Mesendoderm (in vitro differentiated cells): ENCODE data around the gene SLC11A1.

Experiments
- DNase-seq: peaks from one replicate; pipeline ENCODE4 v3.0.0; 2013
- H2AK5ac ChIP-seq: 2 replicates; pipeline ENCODE4 v1.6.1; 2013; ENCODE audit warnings: low read length, inconsistent platforms
- H2BK120ac ChIP-seq: 2 replicates; pipeline ENCODE4 v1.6.1; 2013; ENCODE audit warnings: low read depth, mild to moderate bottlenecking, low read length, moderate library complexity, mixed read lengths
- H2BK15ac ChIP-seq: replicated peaks from 2 replicates; pipeline ENCODE4 v1.6.1; 2013; ENCODE audit warnings: low read depth, mild to moderate bottlenecking, moderate library complexity
- H2BK5ac ChIP-seq: 2 replicates; pipeline ENCODE4 v1.6.1; 2013; ENCODE audit warnings: low read length, inconsistent platforms
- H3K18ac ChIP-seq: 2 replicates; pipeline ENCODE4 v1.6.1; 2013; ENCODE audit warnings: mild to moderate bottlenecking, low read length, mixed read lengths
- H3K23ac ChIP-seq: one replicate; pipeline ENCODE4 v1.6.1; 2013; ENCODE audit warnings: low read length
- H3K27ac ChIP-seq: 2 replicates; pipeline ENCODE4 v1.5.1; 2013; ENCODE audit warnings: low read depth, mild to moderate bottlenecking, inconsistent platforms, low read length, moderate library complexity
- H3K27me3 ChIP-seq: 2 replicates; pipeline ENCODE4 v1.6.1; 2013; ENCODE audit warnings: low read length, control low read depth, mild to moderate bottlenecking, inconsistent platforms; ENCODE audit not compliant: insufficient read depth, poor library complexity
- H3K36me3 ChIP-seq: 2 replicates; pipeline ENCODE4 v1.6.1; 2013; ENCODE audit warnings: low read length, inconsistent platforms; ENCODE audit not compliant: control insufficient read depth, insufficient read depth
- H3K4ac ChIP-seq: one replicate; pipeline ENCODE4 v1.6.1; 2013; ENCODE audit warnings: low read depth, mild to moderate bottlenecking, low read length, moderate library complexity
- H3K4me1 ChIP-seq: 2 replicates; pipeline ENCODE4 v1.6.1; 2013; ENCODE audit warnings: low read depth, low read length, inconsistent platforms; ENCODE audit not compliant: control insufficient read depth
- H3K4me2 ChIP-seq: 2 replicates; pipeline ENCODE4 v1.6.1; 2013; ENCODE audit warnings: low read length
- H3K4me3 ChIP-seq: 2 replicates; pipeline ENCODE4 v1.5.1; 2013; ENCODE audit warnings: mild to moderate bottlenecking, low read length
- H3K56ac ChIP-seq: one replicate; pipeline ENCODE4 v1.6.1; 2013; ENCODE audit warnings: low read length
- H3K79me1 ChIP-seq: 2 replicates; pipeline ENCODE4 v1.6.1; 2013; ENCODE audit warnings: low read length, inconsistent platforms
- H3K79me2 ChIP-seq: 2 replicates; pipeline ENCODE4 v1.6.1; 2013; ENCODE audit warnings: mild to moderate bottlenecking, low read length; ENCODE audit not compliant: control insufficient read depth, insufficient read depth
- H3K9ac ChIP-seq: 2 replicates; pipeline ENCODE4 v1.6.1; 2013; ENCODE audit warnings: low read length, inconsistent platforms
- H4K5ac ChIP-seq: one replicate; pipeline ENCODE4 v1.6.1; 2013; ENCODE audit warnings: low read length
- H4K8ac ChIP-seq: one replicate; pipeline ENCODE4 v1.6.1; 2013; ENCODE audit warnings: low read depth, mild to moderate bottlenecking, control low read depth, low read length, moderate library complexity
- WGBS: extraction: QIAGEN DNeasy Blood & Tissue Kit; methylation state at CpG from one replicate; pipeline ENCODE4 v1.1.7; 2013; ENCODE audit warnings: low lambda C conversion rate, missing lambda C conversion rate; ENCODE audit not compliant: insufficient coverage; ENCODE audit errors: extremely low coverage; 5-methylcytosine and 5-hydroxymethylcytosine counted together

SLC11A1 gene

DNA sequence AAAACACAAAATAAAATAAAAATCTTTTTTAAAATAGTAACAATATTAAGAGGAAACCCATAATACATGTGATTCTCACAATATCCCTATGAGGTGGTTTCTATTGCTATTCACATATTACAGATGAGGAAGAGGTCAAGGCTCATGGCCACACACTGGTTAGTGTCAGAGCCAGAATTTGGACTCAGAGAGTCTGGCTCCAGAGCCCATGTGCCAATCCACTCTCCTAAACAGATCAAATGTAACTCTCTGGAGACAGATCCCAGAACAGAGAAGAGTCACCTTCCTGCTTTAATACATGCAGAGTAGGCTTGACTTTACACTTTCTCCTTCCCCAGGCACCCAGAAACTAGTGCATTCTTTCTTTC, 10.1 kb upstream of the SLC11A1 start:
- no peak overlapping the region for H2BK5ac ChIP-seq
- no peaks in the 10 kb centered on the region for H3K79me2 ChIP-seq
- no peak overlapping the region for H3K4me3 ChIP-seq
- no peak overlapping the region for H2BK120ac ChIP-seq
- no peak for DNase-seq
- H3K4ac ChIP-seq: no peak overlapping the region
- H3K9ac ChIP-seq: no peak overlapping the region
- H2AK5ac ChIP-seq: no peak overlapping the region
- no peak overlapping the region for H3K23ac ChIP-seq
- no peak overlapping the region for H3K18ac ChIP-seq
- H2BK15ac ChIP-seq: no peak overlapping the region
- H3K27me3 ChIP-seq: no peaks in the 10 kb centered on the region
- H3K79me1 ChIP-seq: no peaks in the 10 kb centered on the region
- H3K27ac ChIP-seq: no peak overlapping the region
- H4K8ac ChIP-seq: no peak overlapping the region
- no peak overlapping the region for H3K4me2 ChIP-seq
- no peak overlapping the region for H3K56ac ChIP-seq
- H3K4me1 ChIP-seq: no peaks in the 10 kb centered on the region
- H3K36me3 ChIP-seq: no peaks in the 10 kb centered on the region
- no peak overlapping the region for H4K5ac ChIP-seq

DNA sequence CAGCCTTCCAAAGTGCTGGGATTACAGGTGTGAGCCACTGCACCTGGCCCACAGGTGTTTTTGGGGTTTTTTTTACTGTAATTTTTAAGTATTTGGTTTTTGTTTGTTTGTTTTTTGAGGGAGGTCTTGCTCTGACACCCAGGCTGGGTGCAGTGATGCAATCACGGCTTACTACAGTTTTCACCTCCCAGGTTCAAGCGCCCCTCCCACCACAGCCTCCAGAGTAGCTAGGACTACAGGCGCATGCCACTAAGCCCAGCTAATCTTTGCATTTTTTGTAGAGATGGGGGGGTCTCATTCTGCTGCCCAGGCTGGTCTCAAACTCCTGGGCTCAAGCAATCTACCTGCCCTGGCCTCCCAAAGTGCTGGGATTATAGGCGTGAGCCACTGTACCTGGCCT, 7.3 kb upstream of the SLC11A1 start:
- Histone ChIP-seq H2BK15ac (no peak overlapping the region), H4K5ac (no peak overlapping the region), H3K56ac (no peak overlapping the region), H3K79me2 (no peaks in the 10 kb centered on the region), H3K23ac (no peak overlapping the region), H3K18ac (no peak overlapping the region), H4K8ac (no peak overlapping the region), H3K4me1 (no peaks in the 10 kb centered on the region), H3K27ac (no peak overlapping the region), H3K36me3 (no peaks in the 10 kb centered on the region), H2AK5ac (no peak overlapping the region), H3K9ac (no peak overlapping the region), H3K4ac (no peak overlapping the region), H2BK5ac (no peak overlapping the region), H2BK120ac (no peak overlapping the region), H3K4me3 (no peak overlapping the region), H3K79me1 (no peaks in the 10 kb centered on the region), H3K4me2 (no peak overlapping the region), H3K27me3 (no peaks in the 10 kb centered on the region)
- no peak for DNase-seq
- WGBS: no CpG with 5 or more reads among the region's 4 CpGs

DNA sequence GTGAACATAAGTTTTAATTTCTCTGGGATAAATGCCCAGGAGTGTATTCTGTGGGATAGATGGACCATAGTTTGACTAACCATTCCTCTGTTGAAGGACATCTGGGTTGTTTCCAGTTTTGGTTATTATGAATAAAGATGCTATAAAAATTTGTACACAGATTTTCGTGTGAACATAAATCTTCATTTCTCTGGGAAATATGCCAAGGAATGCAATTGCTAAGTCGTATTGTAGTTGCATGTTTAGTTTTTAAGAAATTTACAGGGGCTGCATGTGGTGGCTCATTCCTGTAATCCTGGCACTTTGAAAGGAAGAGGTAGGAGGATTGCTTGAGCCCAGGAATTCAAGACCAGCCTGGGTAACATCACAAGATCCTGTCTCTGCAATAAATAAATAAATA, 6.9 kb upstream of the SLC11A1 start:
- Histone ChIP-seq H3K4ac (no peak overlapping the region), H2BK15ac (no peak overlapping the region), H3K27ac (no peak overlapping the region)

DNA sequence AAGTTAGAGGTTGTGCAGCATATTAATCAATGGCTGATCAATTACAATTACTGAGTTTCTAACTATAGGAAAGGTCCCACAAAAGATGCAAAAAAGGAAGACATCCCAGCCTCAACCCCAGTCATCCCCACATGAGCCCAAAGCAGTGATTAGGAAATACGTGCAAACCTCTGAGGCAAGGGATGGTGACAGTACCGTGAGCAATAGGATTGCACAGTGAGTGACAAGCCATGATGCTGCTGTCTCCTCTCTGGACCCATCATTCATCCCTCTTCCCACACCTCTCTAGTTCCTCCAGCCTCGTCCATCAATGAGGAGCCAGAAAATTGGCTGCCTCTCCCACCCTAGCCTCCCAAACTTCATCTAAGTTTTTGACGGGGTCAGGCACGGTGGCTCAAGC, 4.0 kb upstream of the SLC11A1 start:
- no peaks in the 10 kb centered on the region for H3K79me2 ChIP-seq
- no peaks in the 10 kb centered on the region for H3K79me1 ChIP-seq
- H3K4me2 ChIP-seq: no peak overlapping the region
- H4K5ac ChIP-seq: no peak overlapping the region
- H3K9ac ChIP-seq: no peak overlapping the region
- no peak overlapping the region for H2BK5ac ChIP-seq
- no peak overlapping the region for H2AK5ac ChIP-seq
- H3K4me1 ChIP-seq: no peaks in the 10 kb centered on the region
- no peak overlapping the region for H3K56ac ChIP-seq
- H3K23ac ChIP-seq: no peak overlapping the region
- no peak overlapping the region for H3K18ac ChIP-seq
- H2BK15ac ChIP-seq: no peak overlapping the region
- H2BK120ac ChIP-seq: no peak overlapping the region
- DNase-seq: no peak
- H3K36me3 ChIP-seq: no peaks in the 10 kb centered on the region
- H4K8ac ChIP-seq: no peak overlapping the region
- no CpG with 5 or more reads among the region's 5 CpGs for WGBS
- H3K4ac ChIP-seq: no peak overlapping the region
- H3K4me3 ChIP-seq: no peak overlapping the region
- H3K27me3 ChIP-seq: no peaks in the 10 kb centered on the region
- no peak overlapping the region for H3K27ac ChIP-seq

More for the DNA sequence above, 6.9 kb upstream of the SLC11A1 start:
- Histone ChIP-seq H3K36me3 (no peaks in the 10 kb centered on the region), H3K4me1 (no peaks in the 10 kb centered on the region), H2BK5ac (no peak overlapping the region), H3K79me1 (no peaks in the 10 kb centered on the region), H3K4me3 (no peak overlapping the region), H2AK5ac (no peak overlapping the region), H3K9ac (no peak overlapping the region), H3K4me2 (no peak overlapping the region), H3K27me3 (no peaks in the 10 kb centered on the region), H3K23ac (no peak overlapping the region), H2BK120ac (no peak overlapping the region), H4K8ac (no peak overlapping the region), H3K18ac (no peak overlapping the region), H3K79me2 (no peaks in the 10 kb centered on the region), H3K56ac (no peak overlapping the region), H4K5ac (no peak overlapping the region)
- DNase-seq: no peak
- no CpG with 5 or more reads among the region's 2 CpGs for WGBS

DNA sequence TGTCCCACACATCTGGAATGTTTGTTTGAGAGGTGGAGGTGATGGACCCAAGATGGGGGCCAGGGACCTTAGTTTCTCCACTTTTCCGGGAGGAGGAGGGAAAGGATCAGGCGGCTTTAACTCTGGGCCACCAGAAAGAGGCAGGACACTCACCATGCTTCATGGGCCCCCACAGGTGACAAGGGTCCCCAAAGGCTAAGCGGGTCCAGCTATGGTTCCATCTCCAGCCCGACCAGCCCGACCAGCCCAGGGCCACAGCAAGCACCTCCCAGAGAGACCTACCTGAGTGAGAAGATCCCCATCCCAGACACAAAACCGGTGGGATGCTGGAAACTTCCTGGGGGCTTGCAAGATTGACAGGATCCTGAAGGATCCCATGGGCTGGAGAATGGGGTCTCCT, 712 bp downstream of the SLC11A1 start:
- no peaks in the 10 kb centered on the region for H3K36me3 ChIP-seq
- H3K18ac ChIP-seq: no peak overlapping the region
- DNase-seq: no peak
- no peak overlapping the region for H2BK120ac ChIP-seq
- no peak overlapping the region for H3K4me3 ChIP-seq
- no peak overlapping the region for H3K4ac ChIP-seq
- H3K9ac ChIP-seq: no peak overlapping the region
- WGBS: no CpG with 5 or more reads among the region's 6 CpGs
- no peak overlapping the region for H4K8ac ChIP-seq
- H4K5ac ChIP-seq: no peak overlapping the region
- no peak overlapping the region for H3K27ac ChIP-seq
- no peak overlapping the region for H2BK5ac ChIP-seq
- H2AK5ac ChIP-seq: no peak overlapping the region
- no peak overlapping the region for H3K4me2 ChIP-seq
- H3K4me1 ChIP-seq: no peaks in the 10 kb centered on the region
- no peaks in the 10 kb centered on the region for H3K27me3 ChIP-seq
- H3K79me1 ChIP-seq: no peaks in the 10 kb centered on the region
- no peak overlapping the region for H3K56ac ChIP-seq
- H3K79me2 ChIP-seq: no peaks in the 10 kb centered on the region
- H2BK15ac ChIP-seq: no peak overlapping the region
- H3K23ac ChIP-seq: no peak overlapping the region

DNA sequence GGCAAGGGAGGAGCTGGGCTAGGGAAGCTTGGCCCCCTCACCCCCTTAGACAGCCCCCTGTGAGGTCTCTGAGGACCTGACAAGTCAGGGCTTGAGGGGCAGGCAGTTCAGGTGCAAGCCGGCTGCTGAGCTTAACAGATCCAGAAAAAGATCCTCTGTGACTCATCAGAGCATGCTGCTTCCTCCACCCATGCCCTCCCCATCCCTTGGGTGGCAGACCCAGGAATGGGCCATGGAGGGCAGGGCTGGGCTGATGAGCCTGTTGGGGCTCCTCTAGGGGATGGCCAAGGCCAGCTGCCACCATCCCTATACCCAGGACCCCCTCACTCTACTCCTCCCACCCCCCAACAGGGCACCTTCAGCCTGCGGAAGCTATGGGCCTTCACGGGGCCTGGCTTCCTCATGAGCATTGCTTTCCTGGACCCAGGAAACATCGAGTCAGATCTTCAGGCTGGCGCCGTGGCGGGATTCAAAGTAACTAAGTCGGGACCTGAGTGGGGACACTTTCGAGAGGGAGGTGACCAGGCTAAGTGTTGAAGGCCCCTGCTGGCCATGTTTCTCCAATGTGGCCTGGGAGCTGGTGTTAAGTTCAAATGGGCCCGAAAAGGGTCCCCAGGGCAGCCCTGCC, 1.9 kb downstream of the SLC11A1 start:
- no peak for DNase-seq
- no peak overlapping the region for H3K4me3 ChIP-seq
- no peaks in the 10 kb centered on the region for H3K4me1 ChIP-seq
- H3K4ac ChIP-seq: no peak overlapping the region
- no peak overlapping the region for H3K4me2 ChIP-seq
- no peak overlapping the region for H2BK5ac ChIP-seq
- no peak overlapping the region for H2AK5ac ChIP-seq
- no peak overlapping the region for H3K9ac ChIP-seq
- no peak overlapping the region for H3K23ac ChIP-seq
- no peak overlapping the region for H4K8ac ChIP-seq
- H2BK120ac ChIP-seq: no peak overlapping the region
- no peak overlapping the region for H3K56ac ChIP-seq
- H3K79me1 ChIP-seq: no peaks in the 10 kb centered on the region
- H2BK15ac ChIP-seq: no peak overlapping the region
- no peaks in the 10 kb centered on the region for H3K27me3 ChIP-seq
- no CpG with 5 or more reads among the region's 10 CpGs for WGBS
- H3K36me3 ChIP-seq: no peaks in the 10 kb centered on the region
- H4K5ac ChIP-seq: no peak overlapping the region
- no peak overlapping the region for H3K18ac ChIP-seq
- H3K27ac ChIP-seq: no peak overlapping the region
- no peaks in the 10 kb centered on the region for H3K79me2 ChIP-seq
